Effector memory CD4-positive, alpha-beta T cell (primary cell): ENCODE results near the gene EHBP1L1.

ENCODE experiments used
- DNase-seq, 3 donors: peaks; one replicate each; pipeline ENCODE4 v3.0.0-alpha.2; 2020
- H3K27ac ChIP-seq: 2 replicates; pipeline ENCODE4 v1.7.0; 2013; ENCODE audit warnings: mild to moderate bottlenecking, low read length, moderate library complexity; ENCODE audit not compliant: insufficient read depth, poor library complexity, severe bottlenecking
- H3K27me3 ChIP-seq: replicated peaks from 2 replicates; pipeline ENCODE4 v1.7.0; 2013; ENCODE audit warnings: mild to moderate bottlenecking, low read length; ENCODE audit not compliant: insufficient read depth, control insufficient read depth, poor library complexity, severe bottlenecking
- H3K36me3 ChIP-seq: 2 replicates; pipeline ENCODE4 v1.7.0; 2013; ENCODE audit warnings: mild to moderate bottlenecking, low read length, moderate library complexity; ENCODE audit not compliant: control insufficient read depth, insufficient read depth
- H3K4me1 ChIP-seq: 2 replicates; pipeline ENCODE4 v1.7.0; 2013; ENCODE audit warnings: low read length, mild to moderate bottlenecking; ENCODE audit not compliant: control insufficient read depth, insufficient read depth, poor library complexity, severe bottlenecking
- H3K4me3 ChIP-seq: 2 replicates; pipeline ENCODE4 v1.7.0; 2013; ENCODE audit warnings: low read length, low read depth, mild to moderate bottlenecking; ENCODE audit not compliant: insufficient read depth, poor library complexity, severe bottlenecking
- H3K9me3 ChIP-seq: 2 replicates; pipeline ENCODE4 v1.7.0; 2013; ENCODE audit warnings: mild to moderate bottlenecking, low read length, moderate library complexity; ENCODE audit not compliant: control insufficient read depth

The EHBP1L1 gene

GRCh38 chr11:65546217-65546958 is 29.5 kb upstream of the EHBP1L1 start:
- H3K9me3 ChIP-seq = no peaks in the 10 kb centered on the region
- H3K4me1 ChIP-seq = peaks cover 17% of the 10 kb centered on the region
- no peaks in the 10 kb centered on the region for H3K27me3 ChIP-seq
- H3K36me3 ChIP-seq = peaks cover 6% of the 10 kb centered on the region
- DNase-seq = peak; percentile 97 to 99 (median 97)
- peak overlapping the region; percentile 31 for H3K4me3 ChIP-seq
- H3K27ac ChIP-seq = peak overlapping the region; percentile 71

DNA sequence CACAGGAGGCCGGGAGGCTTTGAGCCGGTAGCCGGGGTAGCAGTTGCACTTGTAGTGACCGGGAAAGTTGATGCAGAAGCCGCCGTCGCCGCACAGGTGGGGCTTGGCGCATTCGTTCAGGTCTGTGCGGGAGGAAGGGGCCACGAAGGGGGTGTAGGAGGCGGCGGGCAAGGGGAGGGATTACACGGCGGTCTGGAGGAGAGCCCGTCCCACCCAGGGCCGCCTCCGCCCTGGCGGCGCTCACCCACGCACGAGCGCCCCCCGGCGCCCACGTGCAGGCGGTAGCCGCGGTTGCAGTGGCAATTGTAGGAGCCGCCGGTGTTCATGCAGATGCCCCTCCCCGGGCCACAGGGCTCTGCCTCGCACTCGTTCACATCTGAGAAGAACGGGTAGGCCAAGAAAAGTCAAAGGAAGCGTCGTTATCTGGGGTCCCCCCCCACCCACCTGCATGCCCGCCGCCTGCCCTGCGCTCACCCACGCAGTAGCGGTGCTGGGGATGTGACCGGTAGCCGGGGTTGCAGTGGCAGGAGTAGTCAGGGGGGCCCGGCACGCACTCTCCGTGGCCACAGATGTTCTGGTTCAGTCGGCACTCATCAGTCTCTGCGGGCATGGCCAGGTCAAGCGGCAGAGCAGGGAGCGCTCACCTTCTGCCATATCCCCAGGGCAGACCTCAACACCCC is 28.3 kb upstream of the EHBP1L1 start:
- Histone ChIP-seq H3K9me3 (no peaks in the 10 kb centered on the region), H3K4me3 (peak overlapping the region; percentile 18), H3K4me1 (peaks cover 26% of the 10 kb centered on the region), H3K27ac (peak overlapping the region; percentile 71), H3K36me3 (peaks cover 10% of the 10 kb centered on the region), H3K27me3 (no peaks in the 10 kb centered on the region)
- DNase-seq = peak in 1 of 3 donors; percentile 30

- no peaks in the 10 kb centered on the region for H3K27me3 ChIP-seq
- H3K4me3 ChIP-seq = no peak overlapping the region
- H3K36me3 ChIP-seq = peaks cover 10% of the 10 kb centered on the region
- H3K9me3 ChIP-seq = no peaks in the 10 kb centered on the region
- peaks cover 31% of the 10 kb centered on the region for H3K4me1 ChIP-seq
- DNase-seq = no peak
- peak overlapping the region; percentile 16 for H3K27ac ChIP-seq
These were observed 27.5 kb upstream of the EHBP1L1 start for GRCh38 chr11:65548395-65548794.

- no peak for DNase-seq
- no peaks in the 10 kb centered on the region for H3K9me3 ChIP-seq
- H3K27ac ChIP-seq = no peak overlapping the region
- H3K36me3 ChIP-seq = peaks cover 10% of the 10 kb centered on the region
- no peak overlapping the region for H3K4me3 ChIP-seq
- no peaks in the 10 kb centered on the region for H3K27me3 ChIP-seq
- H3K4me1 ChIP-seq = peaks cover 38% of the 10 kb centered on the region
These were observed 26.8 kb upstream of the EHBP1L1 start for GRCh38 chr11:65549096-65549495.

DNA sequence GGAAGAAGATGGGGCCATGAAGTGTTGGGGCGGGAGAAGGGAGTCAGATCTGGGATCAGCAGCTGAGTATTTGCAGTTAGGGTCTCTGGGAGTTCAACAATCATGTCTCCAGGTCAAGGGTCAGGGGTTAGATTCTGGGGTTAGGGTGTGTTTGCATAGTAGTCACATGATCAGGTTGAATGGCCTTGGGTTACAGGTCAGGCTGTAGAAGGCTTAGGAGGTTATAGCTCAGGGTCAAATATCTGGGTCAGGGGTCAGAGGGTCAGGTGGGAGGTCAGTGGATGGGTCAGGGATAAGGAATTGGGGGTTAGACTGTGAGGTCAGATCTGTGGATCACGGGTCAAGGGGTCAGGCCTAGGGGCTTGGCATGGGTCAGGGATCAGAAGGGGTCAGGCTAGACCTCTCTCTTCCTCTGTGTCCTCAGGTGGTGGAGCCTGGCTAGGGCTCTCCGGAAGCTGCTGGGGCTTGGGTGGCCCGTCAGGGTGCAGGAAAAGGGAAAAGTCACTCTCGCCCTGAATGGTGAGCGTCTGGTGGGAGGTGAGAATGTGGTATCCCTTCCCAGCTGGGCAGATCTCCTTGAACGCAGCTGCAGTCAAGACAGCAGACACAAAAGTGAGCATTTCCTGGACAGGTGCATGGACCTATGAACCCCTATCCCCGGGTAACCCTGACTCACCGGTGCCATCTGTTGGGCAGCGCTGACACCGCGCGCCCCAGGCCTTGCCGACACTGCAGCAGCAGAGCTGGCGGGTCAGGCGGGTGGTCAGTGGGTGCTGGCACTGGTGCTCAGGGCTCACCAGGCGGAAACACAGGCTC is 24.1 kb upstream of the EHBP1L1 start:
- H3K27me3 ChIP-seq = no peaks in the 10 kb centered on the region
- H3K36me3 ChIP-seq = peaks cover 10% of the 10 kb centered on the region
- no peak overlapping the region for H3K27ac ChIP-seq
- H3K4me1 ChIP-seq = peaks cover 60% of the 10 kb centered on the region
- H3K9me3 ChIP-seq = no peaks in the 10 kb centered on the region
- DNase-seq = peak; percentile 38 to 52 (median 44)
- H3K4me3 ChIP-seq = no peak overlapping the region

- no peaks in the 10 kb centered on the region for H3K9me3 ChIP-seq
- H3K4me3 ChIP-seq = no peak overlapping the region
- H3K27me3 ChIP-seq = no peaks in the 10 kb centered on the region
- H3K4me1 ChIP-seq = peaks cover 59% of the 10 kb centered on the region
- DNase-seq = no peak
- peaks cover 10% of the 10 kb centered on the region for H3K36me3 ChIP-seq
- peak overlapping the region; percentile 49 for H3K27ac ChIP-seq
These were observed 23.4 kb upstream of the EHBP1L1 start for GRCh38 chr11:65552388-65552951.

- Histone ChIP-seq H3K27me3 (no peaks in the 10 kb centered on the region), H3K4me3 (peak overlapping the region; percentile 21), H3K36me3 (peaks cover 10% of the 10 kb centered on the region), H3K4me1 (peaks cover 55% of the 10 kb centered on the region), H3K9me3 (no peaks in the 10 kb centered on the region), H3K27ac (peak overlapping the region; percentile 49)
- DNase-seq = peak; percentile 53 to 69 (median 69)
These were observed 22.4 kb upstream of the EHBP1L1 start for GRCh38 chr11:65553301-65554001.

GRCh38 chr11:65554057-65554818 is 21.6 kb upstream of the EHBP1L1 start:
- Histone ChIP-seq H3K4me1 (peaks cover 63% of the 10 kb centered on the region), H3K9me3 (no peaks in the 10 kb centered on the region), H3K4me3 (peak overlapping the region; percentile 21), H3K27me3 (no peaks in the 10 kb centered on the region), H3K27ac (peak overlapping the region; percentile 48), H3K36me3 (peaks cover 10% of the 10 kb centered on the region)
- no peak for DNase-seq
